GM18507 (cell line): ENCODE results near the gene RNF141.

ENCODE experiments used
- DNase-seq: peaks from one replicate; pipeline ENCODE4 v3.0.0; 2011; ENCODE audit warnings: low read depth; ENCODE audit not compliant: insufficient read length; ENCODE audit errors: extremely low spot score
- FAIRE-seq: peaks from 2 replicates; lab custom pipeline; 2011; peaks lifted over from hg19 to GRCh38; lab: Jason Lieb, UNC

The RNF141 gene

DNA sequence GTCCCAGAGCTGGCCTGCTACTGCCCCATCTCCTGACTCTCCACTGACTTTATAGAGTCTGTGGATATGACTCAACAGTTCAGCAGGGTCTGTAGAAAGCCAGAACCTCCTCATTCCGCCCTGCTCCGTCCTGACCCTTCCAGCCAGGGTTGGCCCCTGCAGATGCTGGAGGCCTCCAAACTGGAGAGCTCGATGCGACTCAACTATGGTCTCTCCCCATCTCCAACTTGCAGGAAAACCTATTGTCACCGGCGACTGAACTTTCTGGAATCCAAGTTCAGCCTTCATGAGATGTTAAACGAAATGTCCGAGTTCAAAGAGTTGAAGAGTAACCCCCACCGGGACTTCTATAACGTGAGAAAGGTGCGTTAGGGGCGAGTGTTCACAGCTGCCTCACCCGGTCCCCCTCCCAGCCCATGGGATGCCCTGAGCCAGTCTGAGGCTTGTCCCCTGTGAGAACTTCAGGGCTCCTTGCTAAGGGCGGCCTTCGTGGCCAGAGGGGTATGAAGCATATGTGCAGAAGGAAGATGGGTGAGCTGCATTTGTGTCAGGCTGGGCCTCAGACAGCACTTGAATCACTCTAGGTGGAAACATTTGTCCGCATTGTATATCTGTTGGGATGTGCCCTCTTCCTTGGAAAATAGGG is 53.9 kb downstream of the RNF141 start:
- DNase-seq (no peak), FAIRE-seq (no peak)

DNA sequence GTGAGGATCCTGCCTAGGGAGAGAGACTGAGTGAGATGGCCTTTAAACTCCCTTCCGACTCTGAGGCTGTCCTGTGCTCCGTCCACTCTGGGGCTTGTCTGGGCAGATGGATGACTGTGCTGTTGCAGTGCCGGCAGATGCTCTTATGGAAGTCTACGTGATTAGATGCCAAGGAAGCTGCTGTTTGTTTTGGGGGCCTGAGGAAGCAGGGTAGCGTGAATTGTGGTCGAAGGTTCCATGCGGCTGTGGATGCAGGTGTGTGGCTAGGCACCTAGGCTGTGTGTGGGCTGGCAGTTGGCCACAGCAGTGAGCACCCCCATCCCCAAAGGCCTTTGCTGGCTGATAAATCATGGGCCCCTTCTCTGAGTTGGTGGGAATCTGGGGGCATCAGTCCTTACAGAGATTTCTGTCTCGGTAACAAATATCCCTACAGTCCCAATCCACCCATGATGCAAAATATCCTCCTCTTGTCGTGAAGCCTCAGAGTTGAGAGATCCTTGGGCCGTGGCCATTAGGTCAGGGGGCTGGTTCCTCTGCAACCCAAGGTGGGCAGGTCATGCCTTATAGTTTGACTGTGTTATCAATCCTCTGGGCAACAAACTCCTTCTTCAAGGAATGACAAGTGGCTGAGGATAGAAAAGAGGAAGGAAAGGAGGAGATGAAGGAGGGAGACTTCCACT is 54.7 kb downstream of the RNF141 start:
- FAIRE-seq (no peak), DNase-seq (no peak)

GRCh38 chr11:10485646-10486045 is 55.3 kb downstream of the RNF141 start:
- DNase-seq (no peak), FAIRE-seq (no peak)

- DNase-seq: no peak
- no peak for FAIRE-seq
Measured at GRCh38 chr11:10484461-10485180, 56.4 kb downstream of the RNF141 start.

- no peak for DNase-seq
- no peak for FAIRE-seq
Measured at GRCh38 chr11:10483584-10483983, 57.4 kb downstream of the RNF141 start.

- no peak for DNase-seq
- FAIRE-seq: no peak
Measured at GRCh38 chr11:10483174-10483573, 57.8 kb downstream of the RNF141 start.

- FAIRE-seq: no peak
- DNase-seq: no peak
Measured at GRCh38 chr11:10481560-10482349, 59.2 kb downstream of the RNF141 start.

- DNase-seq (no peak), FAIRE-seq (no peak)
Measured at GRCh38 chr11:10480760-10481159, 60.2 kb downstream of the RNF141 start.

DNA sequence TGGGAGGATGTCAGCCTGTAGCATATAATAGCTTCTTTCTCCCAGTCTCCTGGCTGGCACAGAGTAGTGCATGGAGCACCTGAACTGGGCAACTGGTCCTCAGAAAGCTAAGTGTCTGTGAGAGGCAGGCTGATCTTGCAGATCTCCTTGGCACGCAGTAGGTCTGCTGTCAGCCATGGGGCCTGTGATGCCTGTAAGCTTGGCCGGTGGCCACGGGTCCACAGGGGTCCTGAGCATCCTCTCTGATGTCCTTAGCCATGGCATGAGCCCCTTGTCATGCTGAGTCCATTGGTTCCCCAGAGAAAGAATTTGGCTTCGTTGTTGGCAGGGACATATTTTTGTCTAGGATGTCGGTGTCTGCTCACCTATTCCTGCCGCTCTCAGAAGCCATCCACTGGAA is 61.0 kb downstream of the RNF141 start:
- DNase-seq (no peak), FAIRE-seq (no peak)

DNA sequence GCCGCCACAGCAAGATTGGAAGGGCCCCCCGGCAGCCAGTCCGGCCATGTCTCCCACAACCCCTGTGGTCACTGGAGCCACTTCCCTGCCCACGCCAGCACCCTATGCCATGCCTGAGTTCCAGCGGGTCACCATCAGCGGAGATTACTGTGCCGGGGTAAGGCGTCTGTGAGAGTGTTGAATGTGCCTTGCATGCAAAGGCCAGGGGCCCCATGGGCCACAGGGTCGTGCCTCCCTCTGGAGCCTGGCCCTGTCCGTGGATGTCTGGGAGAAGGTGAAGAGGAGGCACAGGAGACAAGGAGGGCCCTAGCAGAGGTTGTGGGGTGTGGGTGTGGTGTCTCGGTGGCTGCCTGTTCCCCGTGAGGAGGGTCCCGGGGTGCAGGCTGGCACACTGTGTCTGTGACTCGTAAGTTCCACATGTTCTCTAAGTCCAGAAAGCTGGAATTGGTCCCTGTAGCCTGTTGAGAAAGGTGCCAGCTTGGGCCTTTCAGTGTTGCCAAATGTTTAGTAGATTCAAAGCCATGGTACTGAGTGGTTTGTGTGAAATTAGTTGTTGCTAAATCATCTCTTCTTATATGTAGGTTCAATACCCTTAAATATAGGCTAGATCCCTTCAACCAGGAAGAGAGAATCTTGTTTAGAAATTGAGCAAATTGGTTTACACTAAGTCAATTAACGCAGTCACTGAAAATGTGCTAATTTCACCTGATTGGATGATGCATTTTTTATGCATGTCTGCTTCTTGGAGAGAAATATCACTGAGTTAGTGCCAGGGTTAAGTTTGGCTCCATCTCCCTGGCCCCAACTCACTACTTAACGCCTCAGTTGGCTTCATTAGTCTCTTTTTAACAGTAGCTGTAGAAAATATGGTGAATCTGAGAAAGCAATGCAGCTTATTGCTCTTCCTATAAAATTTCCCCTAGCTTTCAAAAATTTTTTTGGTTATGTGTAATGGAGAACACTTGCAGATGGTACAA is 62.1 kb downstream of the RNF141 start:
- FAIRE-seq (no peak), DNase-seq (no peak)

GRCh38 chr11:10478066-10478465 is 62.9 kb downstream of the RNF141 start:
- DNase-seq (no peak), FAIRE-seq (no peak)

DNA sequence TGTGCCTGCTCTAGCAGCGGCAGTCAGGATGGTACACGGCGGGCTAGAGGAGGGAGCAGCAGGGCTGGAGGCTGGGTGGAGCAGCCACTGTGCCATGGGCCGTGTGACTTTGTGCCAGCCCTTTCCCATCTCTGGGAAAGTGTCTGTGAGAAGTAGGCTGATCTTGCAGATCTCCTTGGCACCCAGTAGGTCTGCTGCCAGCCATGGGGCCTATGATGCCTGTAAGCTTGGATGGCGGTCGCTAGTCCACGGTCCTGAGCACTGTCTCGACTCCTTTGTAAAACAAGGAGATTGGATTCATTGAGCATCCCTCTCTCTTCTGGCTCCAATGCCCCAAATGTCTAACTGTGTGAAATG is 63.3 kb downstream of the RNF141 start:
- DNase-seq (no peak), FAIRE-seq (no peak)

DNA sequence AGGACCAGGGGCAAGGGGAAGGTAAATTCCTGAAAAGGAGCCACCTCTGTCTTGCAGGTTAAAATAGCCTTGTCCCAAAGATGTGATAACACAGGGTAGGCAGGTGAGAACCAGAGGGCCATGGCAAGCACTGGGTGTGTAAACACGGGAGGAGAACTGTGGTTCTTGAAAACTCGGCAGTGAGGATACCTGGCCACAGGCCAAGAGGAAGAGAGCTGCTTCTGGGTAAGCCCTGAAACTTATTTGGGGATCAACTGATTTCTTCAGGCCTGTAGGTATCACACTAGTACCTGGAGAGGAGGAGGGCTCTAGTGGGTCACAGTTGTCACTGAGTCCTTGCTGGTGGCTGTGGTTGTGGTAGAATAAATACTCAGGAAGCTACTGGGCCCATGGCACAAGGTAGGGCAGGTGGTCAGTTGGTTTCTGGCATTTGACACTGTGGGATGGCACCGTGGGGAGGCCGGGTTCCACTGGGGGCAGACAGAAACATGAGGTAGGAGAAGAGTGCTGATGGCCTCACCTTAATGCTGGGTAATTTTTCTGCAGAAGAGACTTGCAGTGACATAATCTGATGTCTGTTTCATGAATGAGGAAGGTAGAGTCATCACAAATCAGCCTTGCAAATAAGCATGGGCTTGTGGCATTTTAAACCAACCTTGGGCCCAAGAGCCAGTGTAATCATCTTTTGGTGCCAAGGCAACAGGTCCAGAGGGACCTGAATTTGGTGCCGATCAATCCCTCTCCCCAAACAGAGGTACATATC is 63.9 kb downstream of the RNF141 start:
- no peak for DNase-seq
- no peak for FAIRE-seq

DNA sequence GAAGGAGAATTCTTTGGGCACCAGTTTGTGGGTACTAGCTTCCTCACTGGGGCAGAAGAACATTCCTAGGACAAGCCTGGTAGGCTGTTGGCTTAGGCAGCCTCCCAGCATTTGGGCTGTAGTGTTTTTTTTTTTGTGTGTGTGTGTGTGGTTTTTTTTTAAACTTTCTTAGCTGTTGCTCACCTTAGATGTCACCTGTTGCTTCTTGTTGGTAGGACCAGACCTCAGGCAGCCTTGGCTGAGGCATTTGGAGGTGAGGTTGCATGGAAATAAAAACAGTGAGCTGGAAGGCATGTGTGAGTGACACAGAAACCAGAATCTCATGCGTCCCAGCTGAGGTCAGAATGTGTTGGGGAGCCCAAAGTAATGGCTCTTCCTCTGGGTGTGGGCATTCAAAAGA is 64.6 kb downstream of the RNF141 start:
- no peak for FAIRE-seq
- DNase-seq: no peak

DNA sequence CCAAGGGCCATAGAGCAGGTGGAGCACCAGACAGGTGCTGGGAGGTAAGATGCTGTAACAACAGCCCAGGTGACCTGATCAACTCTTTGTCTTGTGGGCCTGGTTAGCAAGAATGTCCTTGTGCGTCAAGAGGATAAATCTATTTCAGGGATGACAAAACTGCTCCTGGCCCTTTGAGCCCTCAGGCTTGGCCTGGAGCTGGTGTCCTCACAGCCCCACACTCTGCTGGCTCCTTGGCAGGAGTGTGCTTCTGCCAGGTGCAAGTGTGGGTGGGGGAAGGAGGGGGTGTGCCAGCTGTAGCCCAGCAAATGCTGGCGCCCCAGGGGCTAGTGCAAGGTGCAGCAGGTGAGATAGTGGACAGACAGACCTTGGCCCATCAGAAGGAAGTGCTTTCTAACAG is 66.4 kb downstream of the RNF141 start:
- no peak for FAIRE-seq
- no peak for DNase-seq

DNA sequence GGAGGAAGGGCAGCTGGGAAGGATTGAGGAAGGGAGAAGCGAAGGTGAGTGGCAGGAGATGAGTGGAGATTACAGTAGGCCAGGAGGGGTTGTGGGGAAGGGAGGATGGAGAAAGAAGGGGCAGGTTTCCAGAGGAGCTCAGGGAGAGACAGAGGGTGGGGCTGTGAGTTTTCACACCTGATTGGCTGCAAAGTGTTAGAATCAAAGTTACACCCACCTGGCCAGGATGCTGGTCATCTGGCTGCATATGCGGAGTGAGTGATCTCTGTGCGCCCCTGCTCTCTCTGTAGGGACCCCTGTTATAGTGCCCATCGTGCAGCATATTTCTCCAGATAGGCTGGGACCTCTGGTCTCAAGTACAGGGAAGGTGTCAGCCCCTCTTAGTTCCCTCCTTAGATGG is 67.6 kb downstream of the RNF141 start:
- no peak for FAIRE-seq
- DNase-seq: no peak

GRCh38 chr11:10462746-10463300 is 78.2 kb downstream of the RNF141 start:
- FAIRE-seq (no peak), DNase-seq (no peak)
